Panc1 (cell line): Measurements from ENCODE around the gene SHISA7. TPM values are rescaled to one million over a fixed set of nuclear protein-coding genes. Genes with fewer than 3 reads are reported as not detected.
A peak's percentile ranks its signal among the peaks of the same experiment; 100 is the strongest.

Experiments
- ATAC-seq: fragments of 200-7000 bp; cut with Tn5 transposase; 2 replicates; pipeline ENCODE4 v1.9.1; 2020; ENCODE audit warnings: mild to moderate bottlenecking, moderate library complexity
- BruUV-seq: library from RNA; stranded (reverse); fragments of 400-500 nt; replicated peaks from 2 replicates; lab custom pipeline; 2021; lab: Mats Ljungman, UMichigan
- CTCF ChIA-PET: fragments of 300-600 bp; sonication (Branson Sonifier 250); formaldehyde crosslinking; loops from one replicate; lab custom pipeline; 2022; ENCODE audit warnings: antibody characterized with exemption; lab: Charles Lee
- POLR2A ChIA-PET: fragments of 300-600 bp; sonication (Branson Sonifier 250); formaldehyde crosslinking; loops from one replicate; lab custom pipeline; 2022; ENCODE audit warnings: antibody characterized with exemption; lab: Charles Lee
- DNase-seq: peaks from one replicate; pipeline ENCODE4 v3.0.0-alpha.2; 2010; ENCODE audit warnings: low read depth, low spot score
- H3K27ac ChIP-seq: 2 replicates; pipeline ENCODE4 v1.5.1; 2011; ENCODE audit warnings: mild to moderate bottlenecking, low read length, inconsistent platforms
- H3K27me3 ChIP-seq: fragments of 200-500 bp; sonication (Bioruptor generic); 2 replicates; pipeline ENCODE4 v1.6.0; 2014; ENCODE audit warnings: low read length, inconsistent platforms; ENCODE audit not compliant: control insufficient read depth, insufficient read depth
- H3K36me3 ChIP-seq: fragments of 200-500 bp; sonication (Bioruptor generic); 2 replicates; pipeline ENCODE4 v1.5.1; 2014; ENCODE audit warnings: inconsistent platforms, mild to moderate bottlenecking, low read length, moderate library complexity; ENCODE audit not compliant: control insufficient read depth, insufficient read depth
- H3K4me1 ChIP-seq: 2 replicates; pipeline ENCODE4 v1.5.1; 2011; ENCODE audit warnings: inconsistent platforms, mild to moderate bottlenecking, low read length, moderate library complexity; ENCODE audit not compliant: control insufficient read depth, insufficient read depth
- H3K4me3 ChIP-seq, 2 experiments: 2 replicates each; pipeline ENCODE4 v1.5.1; 2011 to 2012; ENCODE audit warnings: low read depth in 2 of 2, low read length in 2 of 2, mild to moderate bottlenecking in 2 of 2, inconsistent platforms in 1 of 2, moderate library complexity in 1 of 2
- H3K9me3 ChIP-seq: fragments of 200-500 bp; sonication (Bioruptor generic); 2 replicates; pipeline ENCODE4 v1.5.1; 2014; ENCODE audit warnings: low read depth, mild to moderate bottlenecking, inconsistent platforms, low read length, moderate library complexity; ENCODE audit not compliant: control insufficient read depth, insufficient read depth
- POLR2AphosphoS5 ChIP-seq: IDR thresholded peaks from 2 replicates; pipeline ENCODE4 v1.6.1; 2012; ENCODE audit warnings: mild to moderate bottlenecking, low read depth, low read length, moderate library complexity
- SIN3A ChIP-seq: IDR thresholded peaks from 2 replicates; pipeline ENCODE4 v1.6.1; 2012; ENCODE audit warnings: low read depth, mild to moderate bottlenecking, low read length, moderate library complexity, borderline replicate concordance; ENCODE audit not compliant: insufficient read depth
- TCF7L2 ChIP-seq: IDR thresholded peaks from 2 replicates; pipeline ENCODE4 v1.6.1; 2011; ENCODE audit warnings: mild to moderate bottlenecking, low read depth, low read length, inconsistent platforms
- in situ Hi-C: cut with HindIII; loops from 2 replicates; pipeline ENCODE4 v1.10.0; 2016; ENCODE audit warnings: low sequenced_read_pairs, low pct_unique_long_range_greater_than_20kb
- intact Hi-C: fragments of 100-400 bp; cut with micrococcal nuclease; formaldehyde crosslinking; loops from one replicate; pipeline ENCODE4 v1.10.0; 2022; ENCODE audit not compliant: unreplicated experiment
- total RNA-seq: library from RNA; stranded (reverse); gene quantifications from one replicate; pipeline ENCODE4 v1.2.1, GENCODE V29; 2021; ENCODE audit not compliant: unreplicated experiment
- TF ChIP-seq, protein P1 (sequence below): fragments of 450-650 bp; IDR thresholded peaks from 2 replicates; pipeline ENCODE4 v1.5.1; 2017; ENCODE audit warnings: mild to moderate bottlenecking
- TF ChIP-seq, protein P2 (sequence below), 2 experiments: IDR thresholded peaks; 2 replicates each; pipeline ENCODE4 v1.6.1; 2011 to 2012; ENCODE audit warnings: low read depth in 2 of 2, control low read depth in 1 of 2, low read length in 1 of 2, mild to moderate bottlenecking in 1 of 2, moderate library complexity in 1 of 2; ENCODE audit not compliant: insufficient read depth in 1 of 2

The SHISA7 gene
- total RNA-seq, 1 experiment from 2014 or later: 0.03 TPM

DNA sequence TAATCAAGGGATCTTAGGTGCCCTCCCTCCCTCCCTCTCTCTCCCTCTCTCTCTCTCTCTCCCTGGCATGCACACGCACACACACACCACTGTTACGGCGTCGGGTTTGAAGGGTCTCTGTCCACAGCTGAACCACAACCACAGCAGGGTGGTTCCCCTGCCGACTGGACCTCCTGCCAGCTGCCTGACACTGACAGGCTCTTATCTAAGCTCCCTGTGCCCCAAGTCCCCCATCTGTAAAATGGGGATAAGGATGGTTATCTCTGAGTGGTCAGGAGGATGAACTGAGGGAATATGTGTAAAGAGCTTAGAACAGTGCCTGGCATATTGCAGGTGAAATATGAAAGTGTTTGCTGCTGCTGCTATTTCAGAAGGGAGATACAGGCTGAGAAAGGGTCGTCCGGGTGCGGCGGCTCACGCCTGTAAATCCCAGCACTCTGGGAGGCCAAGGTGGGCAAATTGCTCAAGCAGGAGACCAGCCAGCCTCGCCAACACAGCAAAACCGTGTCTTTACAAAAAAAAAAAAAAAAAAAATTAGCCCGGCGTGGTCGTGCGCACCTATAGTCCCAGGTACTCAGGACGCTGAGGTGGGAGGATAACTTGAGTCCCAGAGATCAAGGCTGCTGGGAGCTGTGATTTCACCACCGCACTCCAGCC lies 852 bp upstream of the SHISA7 start:
- Histone ChIP-seq H3K36me3 (no peaks in the 10 kb centered on the region), H3K4me3 (no peak overlapping the region), H3K9me3 (no peaks in the 10 kb centered on the region), H3K27ac (no peak overlapping the region), H3K4me1 (peaks cover 15% of the 10 kb centered on the region), H3K27me3 (peaks cover 21% of the 10 kb centered on the region)
- POLR2A ChIA-PET: no interaction called here
- in situ Hi-C loops: no loop called here
- DNase-seq (no peak), ATAC-seq (no peak)
- intact Hi-C loops: no loop called here
- no TSS peak for BruUV-seq
- TF ChIP-seq POLR2AphosphoS5: no peak
- TF ChIP-seq TCF7L2: no peak
- TF ChIP-seq, protein P1, sequence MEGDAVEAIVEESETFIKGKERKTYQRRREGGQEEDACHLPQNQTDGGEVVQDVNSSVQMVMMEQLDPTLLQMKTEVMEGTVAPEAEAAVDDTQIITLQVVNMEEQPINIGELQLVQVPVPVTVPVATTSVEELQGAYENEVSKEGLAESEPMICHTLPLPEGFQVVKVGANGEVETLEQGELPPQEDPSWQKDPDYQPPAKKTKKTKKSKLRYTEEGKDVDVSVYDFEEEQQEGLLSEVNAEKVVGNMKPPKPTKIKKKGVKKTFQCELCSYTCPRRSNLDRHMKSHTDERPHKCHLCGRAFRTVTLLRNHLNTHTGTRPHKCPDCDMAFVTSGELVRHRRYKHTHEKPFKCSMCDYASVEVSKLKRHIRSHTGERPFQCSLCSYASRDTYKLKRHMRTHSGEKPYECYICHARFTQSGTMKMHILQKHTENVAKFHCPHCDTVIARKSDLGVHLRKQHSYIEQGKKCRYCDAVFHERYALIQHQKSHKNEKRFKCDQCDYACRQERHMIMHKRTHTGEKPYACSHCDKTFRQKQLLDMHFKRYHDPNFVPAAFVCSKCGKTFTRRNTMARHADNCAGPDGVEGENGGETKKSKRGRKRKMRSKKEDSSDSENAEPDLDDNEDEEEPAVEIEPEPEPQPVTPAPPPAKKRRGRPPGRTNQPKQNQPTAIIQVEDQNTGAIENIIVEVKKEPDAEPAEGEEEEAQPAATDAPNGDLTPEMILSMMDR: no peak
- TF ChIP-seq SIN3A: no peak
- TF ChIP-seq, protein P2, sequence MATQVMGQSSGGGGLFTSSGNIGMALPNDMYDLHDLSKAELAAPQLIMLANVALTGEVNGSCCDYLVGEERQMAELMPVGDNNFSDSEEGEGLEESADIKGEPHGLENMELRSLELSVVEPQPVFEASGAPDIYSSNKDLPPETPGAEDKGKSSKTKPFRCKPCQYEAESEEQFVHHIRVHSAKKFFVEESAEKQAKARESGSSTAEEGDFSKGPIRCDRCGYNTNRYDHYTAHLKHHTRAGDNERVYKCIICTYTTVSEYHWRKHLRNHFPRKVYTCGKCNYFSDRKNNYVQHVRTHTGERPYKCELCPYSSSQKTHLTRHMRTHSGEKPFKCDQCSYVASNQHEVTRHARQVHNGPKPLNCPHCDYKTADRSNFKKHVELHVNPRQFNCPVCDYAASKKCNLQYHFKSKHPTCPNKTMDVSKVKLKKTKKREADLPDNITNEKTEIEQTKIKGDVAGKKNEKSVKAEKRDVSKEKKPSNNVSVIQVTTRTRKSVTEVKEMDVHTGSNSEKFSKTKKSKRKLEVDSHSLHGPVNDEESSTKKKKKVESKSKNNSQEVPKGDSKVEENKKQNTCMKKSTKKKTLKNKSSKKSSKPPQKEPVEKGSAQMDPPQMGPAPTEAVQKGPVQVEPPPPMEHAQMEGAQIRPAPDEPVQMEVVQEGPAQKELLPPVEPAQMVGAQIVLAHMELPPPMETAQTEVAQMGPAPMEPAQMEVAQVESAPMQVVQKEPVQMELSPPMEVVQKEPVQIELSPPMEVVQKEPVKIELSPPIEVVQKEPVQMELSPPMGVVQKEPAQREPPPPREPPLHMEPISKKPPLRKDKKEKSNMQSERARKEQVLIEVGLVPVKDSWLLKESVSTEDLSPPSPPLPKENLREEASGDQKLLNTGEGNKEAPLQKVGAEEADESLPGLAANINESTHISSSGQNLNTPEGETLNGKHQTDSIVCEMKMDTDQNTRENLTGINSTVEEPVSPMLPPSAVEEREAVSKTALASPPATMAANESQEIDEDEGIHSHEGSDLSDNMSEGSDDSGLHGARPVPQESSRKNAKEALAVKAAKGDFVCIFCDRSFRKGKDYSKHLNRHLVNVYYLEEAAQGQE (IDR thresholded peaks at IDR 0.05; ENCODE audit: insufficient read depth in 1 of 2, low read depth in 2 of 2, low read length in 1 of 2): no peak
- CTCF ChIA-PET: interaction anchor here (0.6 to 0.8 kb wide), 2 partner anchors 33 to 43 kb away, joined by 3 to 4 read pairs; no protein-coding TSS in a partner anchor

DNA sequence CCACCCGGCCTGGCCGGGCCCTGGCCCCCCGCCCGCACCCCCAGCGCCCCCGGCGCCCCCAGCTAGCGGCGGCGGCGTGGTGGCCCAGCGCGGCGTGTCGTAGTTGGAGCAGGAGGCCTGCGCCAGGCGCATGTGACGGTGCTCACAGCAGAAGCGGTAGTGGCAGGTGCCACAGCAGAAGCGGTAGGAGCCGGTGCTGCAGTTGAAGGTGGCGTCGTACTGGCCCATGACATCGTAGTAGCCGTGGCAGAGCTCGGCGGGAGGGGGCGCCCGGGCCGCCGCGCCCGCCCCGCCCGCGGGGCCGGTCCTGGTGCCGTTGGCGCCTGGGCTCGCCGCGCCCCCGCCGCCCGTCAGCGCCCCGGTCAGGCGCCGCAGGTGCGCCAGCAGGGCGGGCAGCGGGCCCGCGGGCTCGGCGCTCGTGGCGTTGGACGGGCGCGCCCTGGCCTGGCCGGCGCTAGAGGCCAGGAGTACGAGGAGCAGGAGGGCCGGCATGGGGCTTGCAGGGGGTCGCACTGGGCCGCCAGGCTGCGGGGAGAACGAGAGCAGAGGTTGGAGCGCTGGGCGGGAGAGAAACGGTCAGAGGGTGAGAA lies 633 bp downstream of the SHISA7 start:
- no peak for DNase-seq
- ChIA-PET POLR2A (interaction anchor here (0.5 kb wide), 1 partner anchor 23 kb away, joined by 6 read pairs; no protein-coding TSS in a partner anchor), CTCF (no interaction called here)
- Histone ChIP-seq H3K36me3 (no peaks in the 10 kb centered on the region), H3K4me3 (no peak overlapping the region; a peak in 1 of 4 replicates), H3K27ac (no peak overlapping the region), H3K4me1 (peaks cover 8% of the 10 kb centered on the region), H3K27me3 (peaks cover 21% of the 10 kb centered on the region), H3K9me3 (no peaks in the 10 kb centered on the region)
- no peak for TF ChIP-seq POLR2AphosphoS5
- TF ChIP-seq, protein P2 (IDR thresholded peaks at IDR 0.05; ENCODE audit: insufficient read depth in 1 of 2, low read depth in 2 of 2, low read length in 1 of 2): no peak
- TF ChIP-seq, protein P1: no peak
- no peak for TF ChIP-seq TCF7L2
- no peak for TF ChIP-seq SIN3A
- BruUV-seq: no TSS peak
- in situ Hi-C loops (no loop called here), intact Hi-C loops (no loop called here)
- ATAC-seq: peak; percentile 59
